Bronchial epithelial cell (primary cell): ENCODE results near the gene ADAMTS17. TPM values are rescaled to one million over a fixed set of nuclear protein-coding genes. Genes with fewer than 3 reads are reported as not detected.

Experiments
- DNase-seq: peaks from one replicate; pipeline ENCODE4 v3.0.0-alpha.2; 2010; ENCODE audit warnings: low read depth
- FAIRE-seq: peaks from 2 replicates; lab custom pipeline; 2011; peaks lifted over from hg19 to GRCh38; lab: Jason Lieb, UNC
- H3K27me3 ChIP-seq: 2 replicates; pipeline ENCODE4 v1.5.1; 2011; ENCODE audit warnings: low read length; ENCODE audit not compliant: control insufficient read depth, insufficient read depth
- H3K36me3 ChIP-seq: 2 replicates; pipeline ENCODE4 v1.5.1; 2011; ENCODE audit warnings: low read length; ENCODE audit not compliant: control insufficient read depth, insufficient read depth
- H3K4me3 ChIP-seq: 2 replicates; pipeline ENCODE4 v1.5.1; 2011; ENCODE audit warnings: mild to moderate bottlenecking, low read depth, low read length, control low read depth
- total RNA-seq: library from RNA; depleted of rRNA; stranded (reverse); fragments of >200 nt; gene quantifications from 2 replicates; pipeline ENCODE4 v1.2.1, GENCODE V29; 2014
- TF ChIP-seq, protein P1 (sequence below): IDR thresholded peaks from 2 replicates; pipeline ENCODE4 v1.5.1; 2011; ENCODE audit warnings: mild to moderate bottlenecking, moderate library complexity, low read length, control low read depth, inconsistent platforms; ENCODE audit not compliant: insufficient read depth, severe bottlenecking

ADAMTS17 gene
- total RNA-seq, 1 donor from 2014 or later: 1.1 TPM

DNA sequence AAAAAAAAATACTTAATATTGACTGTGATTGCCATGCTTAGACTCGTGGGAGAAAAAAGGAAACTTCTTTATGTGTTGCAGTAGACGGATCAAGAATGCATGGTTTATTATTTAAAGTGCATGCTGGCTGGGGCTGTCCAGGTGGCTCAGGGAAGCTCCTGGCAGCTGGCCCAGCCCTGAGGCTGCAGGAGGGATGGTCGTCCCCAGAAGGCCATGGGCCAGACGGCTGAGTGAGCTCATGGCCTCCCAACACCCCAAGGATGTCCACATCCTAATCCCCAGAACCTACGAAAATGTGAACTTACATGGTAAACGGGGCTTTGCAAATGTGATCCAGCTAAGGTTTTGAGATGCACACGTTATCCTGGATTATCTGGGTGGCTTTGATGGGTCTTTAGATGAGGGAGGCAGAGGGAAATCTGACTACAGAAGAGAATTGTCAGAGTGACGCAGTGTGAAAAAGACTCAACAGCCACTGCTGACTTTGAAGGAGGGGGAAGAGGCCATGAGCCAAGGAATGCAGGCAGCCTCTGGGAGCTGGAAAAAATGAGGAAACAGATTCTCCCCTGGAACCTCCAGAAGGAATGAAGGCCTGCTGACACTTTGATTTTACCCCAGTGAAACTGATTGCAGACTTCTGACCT, 29.8 kb downstream of the ADAMTS17 start:
- Histone ChIP-seq H3K36me3 (no peaks in the 10 kb centered on the region), H3K27me3 (no peaks in the 10 kb centered on the region), H3K4me3 (no peak overlapping the region)
- FAIRE-seq: no peak
- DNase-seq: no peak
- TF ChIP-seq, protein P1, sequence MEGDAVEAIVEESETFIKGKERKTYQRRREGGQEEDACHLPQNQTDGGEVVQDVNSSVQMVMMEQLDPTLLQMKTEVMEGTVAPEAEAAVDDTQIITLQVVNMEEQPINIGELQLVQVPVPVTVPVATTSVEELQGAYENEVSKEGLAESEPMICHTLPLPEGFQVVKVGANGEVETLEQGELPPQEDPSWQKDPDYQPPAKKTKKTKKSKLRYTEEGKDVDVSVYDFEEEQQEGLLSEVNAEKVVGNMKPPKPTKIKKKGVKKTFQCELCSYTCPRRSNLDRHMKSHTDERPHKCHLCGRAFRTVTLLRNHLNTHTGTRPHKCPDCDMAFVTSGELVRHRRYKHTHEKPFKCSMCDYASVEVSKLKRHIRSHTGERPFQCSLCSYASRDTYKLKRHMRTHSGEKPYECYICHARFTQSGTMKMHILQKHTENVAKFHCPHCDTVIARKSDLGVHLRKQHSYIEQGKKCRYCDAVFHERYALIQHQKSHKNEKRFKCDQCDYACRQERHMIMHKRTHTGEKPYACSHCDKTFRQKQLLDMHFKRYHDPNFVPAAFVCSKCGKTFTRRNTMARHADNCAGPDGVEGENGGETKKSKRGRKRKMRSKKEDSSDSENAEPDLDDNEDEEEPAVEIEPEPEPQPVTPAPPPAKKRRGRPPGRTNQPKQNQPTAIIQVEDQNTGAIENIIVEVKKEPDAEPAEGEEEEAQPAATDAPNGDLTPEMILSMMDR: no peak

- FAIRE-seq (no peak), DNase-seq (no peak)
- TF ChIP-seq, protein P1: no peak
- Histone ChIP-seq H3K27me3 (no peaks in the 10 kb centered on the region), H3K36me3 (no peaks in the 10 kb centered on the region), H3K4me3 (no peak overlapping the region)
Measured at GRCh38 chr15:100311154-100311625, 30.6 kb downstream of the ADAMTS17 start.

GRCh38 chr15:100310513-100311153, 31.1 kb downstream of the ADAMTS17 start:
- Histone ChIP-seq H3K4me3 (no peak overlapping the region), H3K27me3 (no peaks in the 10 kb centered on the region), H3K36me3 (no peaks in the 10 kb centered on the region)
- FAIRE-seq (no peak), DNase-seq (peak; percentile 12)
- TF ChIP-seq, protein P1: no peak

DNA sequence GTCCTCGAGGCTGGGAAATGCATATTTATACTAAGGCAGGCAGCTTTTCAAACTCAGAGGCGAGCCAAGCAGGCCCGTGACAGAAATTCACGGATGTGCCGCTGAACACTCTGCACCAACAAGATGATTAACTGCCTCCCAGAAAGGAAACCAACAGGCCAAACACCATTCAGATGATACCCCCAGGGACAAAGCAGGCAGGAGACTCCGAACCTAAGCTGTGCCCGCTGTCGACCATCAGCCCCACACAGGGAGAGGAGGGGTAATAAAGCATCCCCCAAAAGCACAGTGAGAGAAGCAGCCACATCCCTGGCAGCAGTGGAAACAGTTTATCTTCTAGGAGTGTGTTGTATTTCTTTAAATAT, 31.8 kb downstream of the ADAMTS17 start:
- TF ChIP-seq, protein P1: no peak
- no peaks in the 10 kb centered on the region for H3K36me3 ChIP-seq
- no peak for FAIRE-seq

GRCh38 chr15:100309109-100310040, 32.4 kb downstream of the ADAMTS17 start:
- no peak for FAIRE-seq

More for the DNA sequence above, 31.8 kb downstream of the ADAMTS17 start:
- no peak for DNase-seq
- Histone ChIP-seq H3K27me3 (no peaks in the 10 kb centered on the region), H3K4me3 (no peak overlapping the region)

More at GRCh38 chr15:100309109-100310040, 32.4 kb downstream of the ADAMTS17 start:
- Histone ChIP-seq H3K27me3 (no peaks in the 10 kb centered on the region), H3K4me3 (no peak overlapping the region), H3K36me3 (no peaks in the 10 kb centered on the region)
- no peak for DNase-seq
- TF ChIP-seq, protein P1: no peak
